GM18867 (cell line): ENCODE measurements around the gene MYO5A.
"Not testable (repeated sequence)": the region's sequence is repeated elsewhere in the genome, so short reads cannot be mapped to it uniquely, and the experiment has no call there.

Source experiments
- ATAC-seq: cut with Tn5 transposase; IDR thresholded peaks from one replicate; pipeline ENCODE4 v1.9.1; 2021; ENCODE audit warnings: mild to moderate bottlenecking, moderate library complexity; ENCODE audit not compliant: unreplicated experiment

MYO5A gene

DNA sequence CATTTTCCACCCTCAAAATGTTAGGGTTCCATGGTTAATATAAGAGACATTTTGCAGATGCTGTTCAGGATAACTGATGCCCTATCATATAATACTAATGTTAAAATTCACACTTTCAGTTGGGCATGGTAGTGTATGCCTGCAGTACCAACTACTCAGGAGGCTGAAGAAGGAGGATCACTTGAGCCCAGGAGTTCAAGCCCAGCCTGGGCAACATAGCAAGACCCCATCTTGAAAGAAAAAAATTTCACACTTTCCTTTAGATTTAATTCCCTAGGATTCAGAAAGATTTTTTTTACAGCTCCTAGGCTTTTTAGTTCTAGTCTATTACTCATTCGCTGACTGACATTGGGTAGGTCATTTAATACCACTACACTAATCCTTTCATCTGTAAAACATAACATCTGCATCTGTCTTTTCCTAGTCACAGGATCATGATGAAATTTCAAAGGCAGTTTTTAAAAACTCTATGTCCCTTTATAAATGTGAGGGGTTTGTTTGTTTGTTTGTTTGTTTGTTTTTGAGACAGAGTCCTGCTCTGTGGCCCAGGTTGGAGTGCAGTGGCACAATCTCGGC is 103.7 kb downstream of the MYO5A start:
- no peak for ATAC-seq

DNA sequence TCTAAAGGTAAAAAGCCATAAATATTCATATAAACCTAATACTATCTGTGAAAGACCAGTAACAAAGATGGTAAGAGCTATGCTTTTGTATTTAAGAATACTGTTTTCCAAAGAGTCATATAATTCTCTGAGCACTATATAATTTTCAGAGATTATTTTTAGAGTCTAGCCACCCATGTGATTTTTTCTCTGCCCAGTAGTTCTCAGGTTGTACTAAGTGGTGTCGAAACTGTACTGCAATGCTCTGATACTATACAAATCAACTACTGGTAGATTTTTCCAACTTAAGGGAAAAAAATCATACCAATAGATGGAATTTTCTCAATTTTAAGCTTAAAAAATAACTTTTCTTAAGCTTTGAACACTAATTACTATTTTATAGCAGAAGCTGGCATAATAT is 104.8 kb downstream of the MYO5A start:
- ATAC-seq, result no peak

DNA sequence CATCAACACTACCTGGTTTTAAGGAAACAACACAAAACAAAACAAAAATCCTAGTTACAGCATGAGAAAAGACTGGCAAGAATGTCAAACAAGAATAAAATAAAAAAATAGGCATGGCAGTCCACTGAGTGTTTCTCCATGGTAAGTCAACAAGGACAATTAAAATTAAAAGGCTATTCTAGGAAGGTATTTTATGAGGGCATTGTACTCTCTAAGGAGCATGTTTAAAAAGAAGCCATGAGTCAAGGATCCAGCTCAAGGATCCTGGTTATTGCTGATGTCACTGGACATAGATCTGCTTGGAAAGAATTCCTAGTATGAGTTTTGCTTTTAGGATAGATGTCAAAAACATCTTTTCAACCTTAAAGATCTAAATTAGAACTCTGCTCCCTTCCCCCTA is 106.7 kb downstream of the MYO5A start:
- no peak for ATAC-seq

DNA sequence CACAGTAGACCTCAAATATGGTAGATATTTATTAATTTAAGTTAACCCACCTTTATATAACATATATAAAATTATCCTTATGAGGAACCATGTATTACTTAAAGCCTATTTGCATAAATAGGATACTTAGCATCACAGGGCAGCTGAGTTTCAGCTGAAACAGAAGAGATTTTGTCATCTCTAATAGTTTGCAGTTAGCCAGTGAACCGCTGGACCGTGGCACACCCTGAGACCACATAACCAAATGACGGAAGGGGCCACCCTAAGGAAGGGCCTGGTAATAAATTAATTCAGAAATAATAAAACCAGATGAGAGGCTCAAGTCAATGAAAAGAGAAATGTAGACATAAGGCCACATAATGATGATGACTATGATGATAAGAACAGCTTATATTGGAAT is 107.7 kb downstream of the MYO5A start:
- no peak for ATAC-seq

DNA sequence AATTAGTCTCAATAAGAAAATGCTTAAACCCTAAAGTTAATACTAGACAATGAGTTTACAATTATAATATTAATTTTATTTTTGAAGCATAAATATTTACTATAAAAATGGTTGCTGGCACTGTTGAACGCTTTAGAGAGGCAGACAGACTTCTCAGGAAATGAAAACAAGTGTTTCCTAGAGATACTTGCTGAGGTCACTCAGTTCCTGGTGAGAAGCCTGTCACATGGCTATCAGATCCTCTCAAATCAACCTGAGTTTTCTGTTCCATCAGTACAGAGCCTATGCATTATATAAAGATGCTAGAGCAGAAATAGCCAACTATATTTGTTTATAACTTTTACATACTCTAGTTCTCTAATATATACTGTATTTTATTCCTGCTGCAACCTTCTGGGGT is 109.2 kb downstream of the MYO5A start:
- no peak for ATAC-seq

DNA sequence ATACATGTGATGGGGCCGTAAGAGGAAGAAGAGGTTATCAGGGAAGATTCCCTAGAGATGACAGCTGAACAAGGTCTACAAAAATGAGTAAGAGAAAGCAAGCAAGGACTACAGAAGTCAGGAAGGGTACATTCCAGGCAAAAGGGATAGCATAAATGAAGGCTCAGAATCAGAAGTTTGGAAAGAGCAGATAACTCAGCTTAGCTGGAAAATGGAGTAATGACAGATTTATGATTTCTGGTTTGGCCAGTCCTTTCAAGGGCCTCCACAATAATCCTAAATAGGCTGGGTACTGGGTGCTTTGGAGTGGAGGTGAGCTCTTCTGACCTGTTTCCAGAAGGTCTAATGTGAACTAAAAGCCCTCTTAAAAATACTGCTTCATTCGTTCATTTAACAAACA is 110.7 kb downstream of the MYO5A start:
- ATAC-seq, result no peak

DNA sequence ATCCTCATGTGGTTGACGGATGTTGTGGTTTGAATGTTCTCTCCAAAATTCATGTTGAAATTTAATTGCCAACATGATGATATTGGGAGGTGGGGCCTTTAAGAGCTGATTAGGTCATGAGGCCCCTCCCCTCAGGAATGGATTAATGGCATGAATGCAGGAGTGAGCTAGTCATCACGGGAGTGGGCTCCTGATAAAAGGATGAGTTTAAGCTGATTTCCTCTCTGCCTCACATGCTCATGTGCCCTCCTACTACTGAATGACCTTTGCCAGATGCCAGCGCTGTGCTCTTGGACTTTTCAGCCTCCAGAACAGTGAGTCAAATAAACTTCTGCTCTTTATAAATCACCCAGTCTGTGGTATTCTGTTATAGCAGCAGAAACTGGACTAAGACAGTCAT is 111.2 kb downstream of the MYO5A start:
- no peak for ATAC-seq

DNA sequence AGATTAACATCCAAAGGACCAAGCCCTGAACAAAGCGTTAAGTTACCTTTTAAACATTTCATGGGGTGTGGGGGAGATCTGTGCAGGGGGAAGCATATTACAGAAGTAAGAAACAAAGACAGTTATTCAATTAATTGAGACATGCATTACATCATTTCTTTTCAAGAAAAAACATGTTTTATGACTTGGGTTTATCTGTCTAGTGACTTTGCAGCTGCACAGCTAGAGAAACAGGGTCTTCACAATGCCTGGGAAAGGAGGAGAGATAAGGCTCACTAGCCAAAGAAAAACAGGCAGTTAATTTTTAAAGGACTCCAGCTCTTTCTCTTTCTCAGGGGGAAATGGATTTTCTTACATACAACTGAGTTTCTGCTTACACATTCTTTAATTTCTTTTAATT is 112.1 kb downstream of the MYO5A start:
- not testable (repeated sequence) for ATAC-seq

DNA sequence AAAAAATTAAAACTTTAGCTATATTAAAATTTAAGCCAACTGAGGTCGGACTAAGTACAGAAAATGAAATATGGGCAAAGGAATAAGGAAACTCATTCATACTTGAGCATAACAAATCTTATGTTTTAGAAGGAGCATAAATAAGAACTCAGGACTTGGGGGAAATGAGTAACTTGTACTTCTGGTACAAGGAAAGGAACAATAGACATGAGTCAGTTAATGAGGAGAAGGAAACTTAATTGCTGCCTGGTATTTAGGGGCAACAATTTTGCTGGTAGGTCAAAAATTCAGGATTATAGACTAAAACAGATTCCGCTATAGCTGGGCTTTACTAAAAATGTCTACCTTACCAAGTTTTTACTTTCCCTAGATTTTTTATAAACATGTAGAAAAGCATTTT is 113.1 kb downstream of the MYO5A start:
- no peak for ATAC-seq

DNA sequence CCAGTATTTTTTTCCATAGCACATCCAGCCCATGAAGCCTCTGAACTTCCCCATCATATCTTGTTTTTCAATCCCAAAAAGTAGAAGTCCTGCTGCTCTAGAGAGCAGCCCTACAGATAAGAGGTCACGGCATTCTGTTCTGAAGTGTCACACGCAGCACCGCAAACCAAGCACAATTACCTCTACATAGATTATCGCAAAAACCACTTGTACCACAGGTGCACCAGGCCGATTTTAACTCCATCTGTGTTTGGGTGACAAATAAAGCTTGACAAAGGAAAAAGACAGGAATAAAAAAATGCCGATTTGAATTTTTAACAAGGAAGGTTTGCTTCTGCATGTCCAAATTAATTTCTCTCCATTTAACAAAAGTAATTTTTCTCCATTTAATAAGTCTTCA is 113.7 kb downstream of the MYO5A start:
- ATAC-seq, result no peak

DNA sequence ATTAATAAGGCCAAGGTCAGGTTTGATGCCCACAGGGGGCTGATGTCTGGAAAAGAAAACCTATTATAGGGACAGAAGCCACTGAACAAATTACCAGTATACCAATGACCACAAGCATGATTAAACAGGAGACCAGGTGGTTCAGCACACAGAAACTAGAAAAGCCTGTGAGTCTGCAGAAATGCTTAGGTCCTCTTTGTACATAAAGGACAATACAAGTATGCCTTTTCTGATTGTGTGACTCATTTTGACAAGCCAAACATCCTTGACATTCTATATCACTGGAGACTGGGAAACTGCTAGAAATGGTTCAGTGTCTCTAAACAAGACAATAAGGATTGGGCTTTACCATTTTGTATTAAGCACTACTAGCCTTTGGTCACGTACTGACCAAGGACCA is 119.9 kb downstream of the MYO5A start:
- ATAC-seq, result no peak

DNA sequence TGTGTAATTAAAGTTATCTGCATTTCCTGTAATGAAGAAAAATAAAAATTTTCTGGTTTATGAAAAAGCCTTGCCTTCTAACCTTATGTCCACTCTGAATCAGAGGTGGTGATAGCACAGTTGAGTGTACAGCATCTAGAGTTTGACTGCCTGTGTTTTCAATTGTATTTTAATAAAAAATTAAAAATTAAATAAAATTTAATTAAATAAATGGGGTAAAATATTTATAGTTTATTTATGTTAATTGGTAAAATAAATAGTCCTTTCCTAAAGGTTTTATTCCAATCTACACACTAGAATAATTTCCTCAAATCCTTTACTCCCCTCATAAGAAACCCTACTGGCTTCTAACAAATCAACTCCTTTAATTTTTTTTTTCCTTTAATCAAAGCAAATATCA is 121.3 kb downstream of the MYO5A start:
- no peak for ATAC-seq

DNA sequence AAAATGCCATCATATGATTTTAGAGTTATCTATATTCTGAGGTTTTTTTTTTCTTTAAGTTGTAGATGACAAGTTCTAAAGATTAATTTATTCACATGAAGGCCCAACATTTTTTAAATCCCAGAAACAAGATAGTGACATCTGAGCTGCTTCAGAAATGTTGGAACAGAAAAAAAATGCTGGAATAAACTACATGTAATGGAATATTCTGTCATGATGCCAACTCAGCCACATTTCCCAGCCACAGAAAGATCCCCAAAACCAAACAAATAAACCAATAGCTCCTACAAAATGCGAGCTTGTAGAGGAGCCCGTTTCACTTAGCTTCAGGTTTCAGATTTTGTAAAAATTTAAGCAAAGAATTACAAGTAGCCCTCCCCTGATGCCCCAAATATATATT is 122.1 kb downstream of the MYO5A start:
- ATAC-seq, result no peak

DNA sequence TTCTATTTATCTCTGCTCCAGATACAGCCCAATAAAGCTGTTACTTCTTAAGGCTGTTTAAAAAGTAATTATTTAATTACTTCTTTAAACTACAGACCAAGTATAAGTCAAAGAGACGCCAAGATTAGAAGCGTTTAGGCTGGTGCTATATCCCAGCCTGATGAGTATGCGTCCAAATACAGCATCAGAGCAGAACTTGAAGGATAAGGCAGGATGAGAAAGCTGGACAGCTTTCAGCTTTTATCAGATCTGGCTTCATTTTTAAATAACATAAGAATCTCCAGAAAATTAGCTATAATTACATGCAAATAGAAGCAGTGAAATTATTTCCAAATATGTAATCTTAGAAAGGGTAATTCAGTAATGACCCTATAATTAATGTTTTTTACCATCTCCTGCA is 122.8 kb downstream of the MYO5A start:
- no peak for ATAC-seq

DNA sequence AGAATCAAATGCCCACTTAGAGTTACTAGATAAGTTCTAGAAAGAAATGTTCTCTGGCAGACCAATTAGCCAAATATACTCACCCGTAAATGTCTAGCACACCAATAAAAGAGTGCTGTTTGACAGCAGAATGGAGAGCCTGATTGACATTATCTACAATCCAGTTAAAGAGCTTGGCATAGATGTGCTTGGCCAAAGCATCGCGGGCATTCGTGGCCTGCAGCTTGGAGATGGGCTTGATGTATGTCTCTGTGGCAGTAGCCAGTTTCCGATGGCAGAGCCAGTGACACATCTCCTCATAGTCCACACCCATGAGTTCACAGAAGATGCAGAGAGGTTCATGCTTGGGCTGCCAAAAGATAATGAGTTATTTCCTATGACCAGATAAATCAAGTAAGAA is 131.6 kb downstream of the MYO5A start:
- ATAC-seq, result no peak

DNA sequence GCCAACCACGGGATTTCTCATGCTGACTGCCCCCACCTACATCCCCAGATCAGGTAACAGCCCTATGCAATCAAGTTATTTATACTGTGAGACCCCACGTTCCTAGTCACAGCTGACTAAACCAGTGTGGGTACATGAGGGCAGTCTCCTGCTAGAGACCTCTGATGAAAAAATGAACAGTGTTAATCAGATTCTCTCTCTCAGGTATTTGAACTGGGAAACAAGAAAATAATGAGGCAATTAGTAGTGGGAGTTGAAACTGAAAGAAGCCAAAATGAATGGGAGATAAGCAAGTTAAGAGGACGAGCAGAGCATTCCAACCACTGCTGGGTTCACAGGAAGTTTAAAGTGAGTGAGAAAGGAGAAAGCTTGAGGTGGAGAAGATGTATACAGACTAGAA is 134.6 kb downstream of the MYO5A start:
- ATAC-seq, result no peak

DNA sequence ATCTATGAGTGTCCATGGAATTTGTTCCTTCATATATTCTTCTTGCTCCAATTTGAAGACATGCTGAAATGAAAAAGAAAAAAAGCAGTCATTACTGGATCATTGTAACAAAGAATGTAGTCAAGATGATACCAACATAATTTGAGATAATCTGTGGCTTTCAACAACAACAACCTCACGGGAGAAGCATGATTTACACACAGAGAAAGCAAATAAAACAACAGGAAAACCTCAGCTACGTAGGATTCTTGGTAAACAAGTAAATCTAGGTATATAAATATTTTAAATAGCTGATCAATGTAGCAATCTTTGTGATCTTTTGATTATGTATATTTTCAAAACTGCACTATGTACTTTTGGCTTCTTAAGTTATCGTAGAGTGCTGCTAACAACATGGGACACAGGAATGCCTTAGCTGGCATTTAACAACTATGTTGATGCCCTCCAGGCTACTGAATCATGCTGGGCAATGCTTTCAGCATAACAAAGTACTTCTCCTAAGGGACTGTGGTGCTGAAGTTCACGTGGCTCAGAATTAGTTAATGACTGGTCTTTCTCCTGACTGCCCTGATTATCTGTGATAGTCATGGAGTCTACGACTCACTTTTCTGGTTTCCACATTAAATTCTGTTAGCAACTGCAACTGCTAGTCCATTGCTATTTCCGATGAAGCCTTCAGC is 136.5 kb downstream of the MYO5A start:
- ATAC-seq, result no peak

DNA sequence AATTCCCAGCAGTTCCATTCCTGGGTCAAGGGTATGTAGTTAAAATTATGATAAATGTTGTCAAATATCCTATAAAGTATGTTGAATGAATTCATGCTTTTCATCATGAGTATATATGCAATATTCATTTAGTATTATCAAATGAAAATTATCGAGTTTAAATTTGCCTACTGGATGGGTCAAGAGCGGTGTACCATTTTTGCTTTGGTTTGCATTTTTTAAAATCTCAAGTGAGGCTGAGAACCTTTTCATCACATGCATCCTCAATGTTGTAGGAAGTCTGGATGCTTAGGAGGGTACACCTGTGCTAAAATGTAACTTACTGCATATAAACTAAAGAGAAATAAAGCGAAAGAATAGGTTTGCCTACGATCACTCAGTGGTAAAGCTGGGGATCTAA is 137.6 kb downstream of the MYO5A start:
- ATAC-seq, result no peak

DNA sequence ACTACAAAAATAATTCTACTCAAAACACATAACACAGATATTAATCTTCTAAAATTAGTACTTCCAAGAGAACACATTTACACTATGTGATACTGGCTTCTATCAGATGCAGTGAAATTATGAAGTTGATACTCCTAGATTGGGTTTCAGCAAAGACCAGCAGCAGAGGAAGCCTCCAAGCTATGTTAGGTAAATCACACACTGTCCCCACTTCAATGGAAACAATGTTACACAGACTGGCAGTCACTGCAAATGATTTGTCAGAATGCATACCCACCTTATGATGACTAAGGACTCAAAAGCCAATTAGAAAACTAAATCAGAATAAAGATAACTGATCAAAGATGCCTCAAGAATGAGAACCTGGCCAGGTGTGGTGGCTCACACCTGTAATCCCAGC is 143.0 kb downstream of the MYO5A start:
- no peak for ATAC-seq

DNA sequence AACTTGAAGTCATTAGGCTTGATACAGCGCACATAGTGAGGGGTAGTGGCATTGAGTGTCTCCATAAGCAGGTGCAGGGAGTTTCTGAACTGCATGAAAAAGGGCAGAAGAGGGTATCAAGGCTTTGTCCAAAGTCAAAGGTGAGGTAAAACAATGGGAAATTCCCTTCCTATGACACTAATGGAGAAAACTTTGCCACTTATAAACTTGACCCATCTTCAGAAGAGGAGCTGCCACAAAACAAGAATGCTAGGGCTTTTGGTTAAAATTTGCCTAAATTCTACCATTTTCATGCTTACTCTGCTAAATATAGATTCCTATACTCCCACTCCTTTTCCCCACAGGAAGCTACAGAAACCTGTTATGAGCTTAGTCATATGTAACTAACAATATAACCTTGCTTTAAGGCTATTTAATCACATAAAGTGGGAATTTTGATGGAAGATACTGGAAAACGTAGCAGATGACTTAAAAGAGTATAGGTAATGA is 145.5 kb downstream of the MYO5A start:
- ATAC-seq, result peak; percentile 36

DNA sequence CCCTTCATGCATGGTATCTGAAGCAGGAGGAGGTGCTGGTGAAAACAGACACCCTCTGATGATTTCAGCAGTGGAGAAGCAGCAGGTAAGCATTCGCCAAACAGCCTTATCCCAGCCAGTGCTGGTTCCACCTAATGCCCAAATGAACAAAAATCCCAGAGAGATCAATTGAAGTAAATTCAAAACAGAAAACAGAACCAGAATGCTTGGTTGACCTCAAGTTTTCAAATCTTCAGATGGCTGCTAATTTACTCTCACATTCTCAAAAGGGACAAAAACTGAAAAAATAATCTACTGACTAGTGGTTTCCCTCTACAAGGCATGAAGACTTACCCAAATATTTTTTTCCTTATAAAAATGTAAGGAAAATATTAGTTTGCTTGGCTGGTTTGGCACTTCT is 146.0 kb downstream of the MYO5A start:
- peak; percentile 18 for ATAC-seq

DNA sequence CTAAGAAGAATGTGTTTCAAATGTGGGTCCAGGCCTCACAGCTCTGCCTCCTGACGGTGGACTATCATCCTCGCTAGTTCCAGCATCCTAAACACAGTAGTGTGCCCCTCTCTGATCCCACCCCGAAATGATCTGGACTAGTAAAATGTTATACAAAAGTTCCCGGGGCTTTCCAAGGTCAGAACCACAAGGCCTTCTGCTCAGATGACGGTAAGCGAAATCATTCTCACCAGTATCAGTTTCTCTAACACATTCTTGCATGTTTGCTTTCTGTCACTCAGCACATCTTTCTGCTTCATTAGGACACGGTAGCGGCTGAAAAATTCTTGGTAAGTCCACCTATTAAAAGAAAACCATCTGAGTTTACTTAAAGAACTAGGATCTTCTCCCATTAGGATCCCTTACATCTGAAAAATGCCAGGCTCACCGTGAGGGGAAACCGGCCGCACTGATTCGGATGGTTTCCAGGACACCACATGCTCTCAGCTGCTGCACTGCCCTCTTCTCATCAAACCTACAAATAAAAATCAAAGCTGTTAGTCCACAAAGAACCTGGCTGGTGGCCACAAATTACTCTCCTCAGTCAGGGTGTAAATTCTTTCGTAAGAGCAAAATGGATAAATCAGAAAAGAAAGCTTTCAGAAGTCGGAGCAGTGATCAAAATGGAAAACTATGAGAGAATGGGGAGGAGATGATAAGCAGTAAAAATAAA is 149.1 kb downstream of the MYO5A start:
- ATAC-seq, result peak; percentile 66
